H1 (cell line): ENCODE measurements around the gene SCARB2. TPM values are rescaled to one million over a fixed set of nuclear protein-coding genes. Genes with fewer than 3 reads are reported as not detected.

Experiments
- CTCF ChIA-PET: fragments of 300-600 bp; sonication (Branson Sonifier 250); formaldehyde crosslinking; loops from one replicate; lab custom pipeline; 2021; ENCODE audit not compliant: partially characterized antibody; lab: Charles Lee
- POLR2A ChIA-PET: fragments of 300-600 bp; sonication (Branson Sonifier 250); formaldehyde crosslinking; loops from one replicate; lab custom pipeline; 2021; ENCODE audit warnings: inconsistent platforms; ENCODE audit not compliant: partially characterized antibody; lab: Charles Lee
- DNase-seq, 2 experiments: peaks; one replicate each; pipeline versions ENCODE4 v3.0.0 to v3.0.0-alpha.2; 2010 to 2022; ENCODE audit warnings: low spot score in 2 of 2, low read depth in 1 of 2, mixed read lengths in 1 of 2
- FAIRE-seq: peaks from 2 replicates; lab custom pipeline; 2011; peaks lifted over from hg19 to GRCh38; lab: Jason Lieb, UNC
- H2AFZ ChIP-seq: 2 replicates; pipeline ENCODE4 v1.8.1; 2012; ENCODE audit warnings: low read length, inconsistent platforms
- H2AK5ac ChIP-seq: 2 replicates; pipeline ENCODE4 v1.6.1; 2013; ENCODE audit warnings: low read depth, low read length
- H2BK120ac ChIP-seq: replicated peaks from 2 replicates; pipeline ENCODE3; 2013; ENCODE audit warnings: low read depth, low read length, inconsistent platforms
- H2BK12ac ChIP-seq: 2 replicates; pipeline ENCODE4 v1.6.1; 2013; ENCODE audit warnings: low read depth, low read length
- H2BK15ac ChIP-seq: 2 replicates; pipeline ENCODE4 v1.6.1; 2013; ENCODE audit warnings: low read length
- H2BK20ac ChIP-seq: 2 replicates; pipeline ENCODE4 v1.6.1; 2013; ENCODE audit warnings: low read length
- H2BK5ac ChIP-seq: 2 replicates; pipeline ENCODE4 v1.6.1; 2013; ENCODE audit warnings: low read depth, low read length
- H3K14ac ChIP-seq: 2 replicates; pipeline ENCODE4 v1.6.1; 2013; ENCODE audit warnings: inconsistent platforms; ENCODE audit not compliant: insufficient read length
- H3K18ac ChIP-seq: 2 replicates; pipeline ENCODE4 v1.6.1; 2013; ENCODE audit warnings: low read length; ENCODE audit errors: extremely low read depth
- H3K23ac ChIP-seq: 2 replicates; pipeline ENCODE4 v1.6.1; 2013; ENCODE audit warnings: inconsistent platforms; ENCODE audit not compliant: insufficient read length
- H3K23me2 ChIP-seq: 2 replicates; pipeline ENCODE4 v1.6.1; 2013; ENCODE audit warnings: low read depth, low read length
- H3K27ac ChIP-seq: 2 replicates; pipeline ENCODE4 v1.6.1; 2011; ENCODE audit warnings: low read depth, low read length, inconsistent platforms
- H3K27me3 ChIP-seq, 4 experiments: replicated peaks in 1 of 4; 1 replicate in 1 of 4; 2 replicates in 3 of 4; pipeline versions ENCODE4 v1.6.1 to v1.8.1; 2011 to 2013; ENCODE audit warnings: low read length in 3 of 4, mild to moderate bottlenecking in 3 of 4, inconsistent platforms in 2 of 4, mixed read lengths in 2 of 4, moderate library complexity in 1 of 4; ENCODE audit not compliant: control insufficient read depth in 3 of 4, insufficient read depth in 3 of 4; ENCODE audit errors: extremely low read depth in 1 of 4
- H3K36me3 ChIP-seq, 4 experiments: 2 replicates each; pipeline versions ENCODE4 v1.6.1 to v1.8.1; 2011 to 2013; ENCODE audit warnings: mild to moderate bottlenecking in 4 of 4, low read length in 3 of 4, moderate library complexity in 2 of 4, control low read depth in 1 of 4, inconsistent platforms in 1 of 4; ENCODE audit not compliant: insufficient read depth in 4 of 4, control insufficient read depth in 2 of 4
- H3K4ac ChIP-seq: replicated peaks from 2 replicates; pipeline ENCODE3; 2013; ENCODE audit warnings: low read length, low read depth, mixed read lengths, inconsistent platforms; ENCODE audit not compliant: insufficient read length
- H3K4me1 ChIP-seq, 4 experiments: replicated peaks in 1 of 4; 1 replicate in 1 of 4; 2 replicates in 3 of 4; pipeline versions ENCODE4 v1.6.1 to v1.8.1; 2011 to 2013; ENCODE audit warnings: low read length in 3 of 4, inconsistent platforms in 2 of 4, mixed read lengths in 1 of 4; ENCODE audit not compliant: insufficient read depth in 4 of 4, control insufficient read depth in 3 of 4
- H3K4me2 ChIP-seq, 2 experiments: 2 replicates each; pipeline versions ENCODE4 v1.6.1 to v1.8.1; 2011 to 2013; ENCODE audit warnings: low read depth in 2 of 2, low read length in 2 of 2, control low read depth in 1 of 2, inconsistent platforms in 1 of 2, mild to moderate bottlenecking in 1 of 2; ENCODE audit not compliant: insufficient read depth in 1 of 2
- H3K4me3 ChIP-seq, 4 experiments: fragments of 200-600, 300-600 bp in 1 of 4; sonication (generic), shearing (Covaris generic), sonication (Bioruptor Twin) in 1 of 4; 2 replicates each; pipeline versions ENCODE4 v1.5.1 to v1.8.1; 2011 to 2016; ENCODE audit warnings: low read length in 4 of 4, low read depth in 3 of 4, control low read depth in 2 of 4, inconsistent platforms in 2 of 4, mild to moderate bottlenecking in 2 of 4, mixed read lengths in 1 of 4, moderate library complexity in 1 of 4; ENCODE audit not compliant: insufficient read depth in 2 of 4; ENCODE audit errors: extremely low read depth in 1 of 4
- H3K56ac ChIP-seq: replicated peaks from 2 replicates; pipeline ENCODE3; 2013; ENCODE audit warnings: low read depth, mild to moderate bottlenecking, mixed read lengths, low read length, inconsistent platforms; ENCODE audit not compliant: insufficient read length
- H3K79me1 ChIP-seq: 2 replicates; pipeline ENCODE4 v1.6.1; 2013; ENCODE audit warnings: low read depth, low read length, control low read depth
- H3K79me2 ChIP-seq, 2 experiments: 2 replicates each; pipeline versions ENCODE4 v1.6.1 to v1.8.1; 2012 to 2013; ENCODE audit warnings: low read length in 2 of 2, mild to moderate bottlenecking in 2 of 2, inconsistent platforms in 1 of 2; ENCODE audit not compliant: insufficient read depth in 2 of 2, control insufficient read depth in 1 of 2
- H3K9ac ChIP-seq, 4 experiments: replicated peaks in 1 of 4; 1 replicate in 1 of 4; 2 replicates in 3 of 4; pipeline versions ENCODE4 v1.6.1 to v1.8.1; 2011 to 2013; ENCODE audit warnings: low read depth in 3 of 4, low read length in 3 of 4, control low read depth in 2 of 4, mild to moderate bottlenecking in 2 of 4, moderate library complexity in 2 of 4, inconsistent platforms in 1 of 4; ENCODE audit errors: extremely low read depth in 1 of 4
- H3K9me3 ChIP-seq, 2 experiments: 2 replicates each; pipeline versions ENCODE4 v1.6.1 to v1.8.1; 2012 to 2013; ENCODE audit warnings: mild to moderate bottlenecking in 2 of 2, moderate library complexity in 2 of 2, control low read depth in 1 of 2, inconsistent platforms in 1 of 2, low read depth in 1 of 2, low read length in 1 of 2, mixed read lengths in 1 of 2; ENCODE audit not compliant: insufficient read depth in 2 of 2
- H4K20me1 ChIP-seq, 2 experiments: replicated peaks in 1 of 2; 2 replicates each; pipeline versions ENCODE3 to v1.8.1; 2011 to 2013; ENCODE audit warnings: inconsistent platforms in 2 of 2, low read length in 2 of 2, mild to moderate bottlenecking in 1 of 2; ENCODE audit not compliant: insufficient read depth in 2 of 2, control insufficient read depth in 1 of 2
- H4K5ac ChIP-seq: 2 replicates; pipeline ENCODE4 v1.6.1; 2013; ENCODE audit warnings: low read length, low read depth, mixed read lengths, inconsistent platforms; ENCODE audit not compliant: insufficient read length
- H4K8ac ChIP-seq: 2 replicates; pipeline ENCODE4 v1.8.0; 2013; ENCODE audit warnings: mild to moderate bottlenecking, moderate library complexity, low read length, inconsistent platforms; ENCODE audit not compliant: insufficient read depth; ENCODE audit errors: extremely low read depth
- H4K91ac ChIP-seq: replicated peaks from 2 replicates; pipeline ENCODE3; 2013; ENCODE audit warnings: low read length, mixed read lengths, inconsistent platforms; ENCODE audit not compliant: insufficient read length
- BRCA1 ChIP-seq: IDR thresholded peaks from 2 replicates; pipeline ENCODE4 v1.6.1; 2012; ENCODE audit warnings: low read depth, low read length, improper control_type of control experiment
- PHF8 ChIP-seq: fragments of 200-600 bp; sonication (generic); conservative IDR thresholded peaks from 2 replicates; pipeline ENCODE4 v1.7.1; 2012; ENCODE audit warnings: low read depth, mild to moderate bottlenecking, inconsistent platforms, low read length, moderate library complexity
- SP4 ChIP-seq: IDR thresholded peaks from 2 replicates; pipeline ENCODE4 v1.6.1; 2012; ENCODE audit warnings: low read length, inconsistent platforms
- SUZ12 ChIP-seq: fragments of 200-600 bp; sonication (generic); IDR thresholded peaks from 2 replicates; pipeline ENCODE4 v1.6.1; 2012; ENCODE audit warnings: mild to moderate bottlenecking, inconsistent platforms, low read length, moderate library complexity, mixed read lengths
- polyA plus RNA-seq, 7 experiments: library from polyadenylated mRNA; depleted of rRNA in 3 of 7; stranded (reverse) in 5 of 7; unstranded in 2 of 7; fragments of >200 nt in 5 of 7; fragments of 200-250 nt in 2 of 7; gene quantifications; 1 replicate in 5 of 7; 2 replicates in 1 of 7; 4 replicates in 1 of 7; pipeline versions ENCODE4 v1.2.1 to v1.2.3, GENCODE V29; 2011 to 2013; ENCODE audit warnings: missing spikeins in 2 of 7, mixed read lengths in 2 of 7
- total RNA-seq: library from RNA; stranded (reverse); fragmentation: NEBNext Ultra II Directional; extraction: Animal tissue kit (Norgen Biotek cat#: 25700); gene quantifications from 2 replicates; pipeline ENCODE4 v1.2.1, GENCODE V29; 2021

SCARB2 gene
- total and polyA plus RNA-seq, 2 of the 8 experiments (the other 6 are each of a cell fraction or from before 2014, with no cell fraction given) = 18.5 to 35.7 TPM

- CTCF ChIA-PET = interaction anchor here (1.3 kb wide), 1 partner anchor 24 kb away, joined by 3 read pairs; no protein-coding TSS in a partner anchor
- H2BK5ac ChIP-seq = no peak overlapping the region
- FAIRE-seq = no peak
Measured at GRCh38 chr4:76144546-76144945, 69.1 kb downstream of the SCARB2 start.

More at GRCh38 chr4:76144546-76144945, 69.1 kb downstream of the SCARB2 start:
- H2AFZ ChIP-seq = no peak overlapping the region
- H3K4ac ChIP-seq = no peak overlapping the region
- no peaks in the 10 kb centered on the region for H3K4me1 ChIP-seq
- no peak overlapping the region for H2BK15ac ChIP-seq
- no peak overlapping the region for H3K56ac ChIP-seq
- H4K20me1 ChIP-seq = peaks cover 5 to 10% of the 10 kb centered on the region in 2 experiments
- H3K23ac ChIP-seq = no peak overlapping the region
- H2BK20ac ChIP-seq = no peak overlapping the region
- no peak overlapping the region for H3K27ac ChIP-seq
- peaks cover 12 to 85% of the 10 kb centered on the region in 2 experiments; a peak in 3 of 4 replicates for H3K79me2 ChIP-seq
- H2AK5ac ChIP-seq = no peak overlapping the region
- H3K27me3 ChIP-seq = no peaks in the 10 kb centered on the region
- H3K18ac ChIP-seq = no peak overlapping the region
- peaks cover 1% of the 10 kb centered on the region for H3K79me1 ChIP-seq
- H4K5ac ChIP-seq = no peak overlapping the region
- peaks cover 11 to 46% (median 32%) of the 10 kb centered on the region in 4 experiments for H3K36me3 ChIP-seq
- DNase-seq = no peak
- no peak overlapping the region for H2BK120ac ChIP-seq
- H3K23me2 ChIP-seq = peaks cover 5% of the 10 kb centered on the region
- no peaks in the 10 kb centered on the region for H3K9me3 ChIP-seq
- no peak overlapping the region for H3K4me2 ChIP-seq
- H2BK12ac ChIP-seq = no peak overlapping the region
- H3K14ac ChIP-seq = no peak overlapping the region
- no peak overlapping the region for H3K4me3 ChIP-seq
- H3K9ac ChIP-seq = no peak overlapping the region
- POLR2A ChIA-PET = no interaction called here
- TF ChIP-seq SP4 (no peak), PHF8 (no peak), SUZ12 (no peak), BRCA1 (no peak)
- H4K91ac ChIP-seq = no peak overlapping the region
- H4K8ac ChIP-seq = no peak overlapping the region
